ENCODE data around the gene PUS10.
"Not testable (repeated sequence)": the region's sequence is repeated elsewhere in the genome, so short reads cannot be mapped to it uniquely, and the experiment has no call there.

The PUS10 gene

GRCh38 chr2:60966507-60967405 lies 51.3 kb downstream of the PUS10 start:
- no peak for DNase-seq

- no peak for DNase-seq
Observed at GRCh38 chr2:60965499-60965785, 52.6 kb downstream of the PUS10 start.

GRCh38 chr2:60964651-60965498 lies 53.2 kb downstream of the PUS10 start:
- DNase-seq = no peak

GRCh38 chr2:60963190-60963589 lies 54.9 kb downstream of the PUS10 start:
- no peak for DNase-seq

- no peak for DNase-seq
Observed at GRCh38 chr2:60962528-60962927, 55.5 kb downstream of the PUS10 start.

GRCh38 chr2:60961457-60961856 lies 56.6 kb downstream of the PUS10 start:
- no peak for DNase-seq

GRCh38 chr2:60960706-60961105 lies 57.3 kb downstream of the PUS10 start:
- DNase-seq = no peak

GRCh38 chr2:60959501-60959900 lies 58.6 kb downstream of the PUS10 start:
- DNase-seq = no peak

- no peak for DNase-seq
Observed at GRCh38 chr2:60958800-60959199, 59.3 kb downstream of the PUS10 start.

GRCh38 chr2:60958361-60958760 lies 59.7 kb downstream of the PUS10 start:
- DNase-seq = no peak

GRCh38 chr2:60957643-60958042 lies 60.4 kb downstream of the PUS10 start:
- no peak for DNase-seq

GRCh38 chr2:60957224-60957623 lies 60.8 kb downstream of the PUS10 start:
- no peak for DNase-seq

- DNase-seq = no peak
Observed at GRCh38 chr2:60954139-60954538, 63.9 kb downstream of the PUS10 start.

- no peak for DNase-seq
Observed at GRCh38 chr2:60948926-60949579, 69.0 kb downstream of the PUS10 start.

GRCh38 chr2:60948161-60948560 lies 69.9 kb downstream of the PUS10 start:
- DNase-seq = no peak

GRCh38 chr2:60947056-60947455 lies 71.0 kb downstream of the PUS10 start:
- DNase-seq = no peak

- DNase-seq = no peak
Observed at GRCh38 chr2:60945341-60945740, 72.7 kb downstream of the PUS10 start.

GRCh38 chr2:60939622-60940021 lies 78.4 kb downstream of the PUS10 start:
- DNase-seq = no peak

GRCh38 chr2:60938301-60938700 lies 79.8 kb downstream of the PUS10 start:
- no peak for DNase-seq

GRCh38 chr2:60936757-60937156 lies 81.3 kb downstream of the PUS10 start:
- DNase-seq = no peak

- DNase-seq = no peak
Observed at GRCh38 chr2:60934165-60934722, 83.8 kb downstream of the PUS10 start.

- no peak for DNase-seq
Observed at GRCh38 chr2:60932954-60933353, 85.1 kb downstream of the PUS10 start.

- DNase-seq = not testable (repeated sequence)
Observed at GRCh38 chr2:60932061-60932460, 86.0 kb downstream of the PUS10 start.
